ENCODE data around the gene EIF4EBP2.

DNA sequence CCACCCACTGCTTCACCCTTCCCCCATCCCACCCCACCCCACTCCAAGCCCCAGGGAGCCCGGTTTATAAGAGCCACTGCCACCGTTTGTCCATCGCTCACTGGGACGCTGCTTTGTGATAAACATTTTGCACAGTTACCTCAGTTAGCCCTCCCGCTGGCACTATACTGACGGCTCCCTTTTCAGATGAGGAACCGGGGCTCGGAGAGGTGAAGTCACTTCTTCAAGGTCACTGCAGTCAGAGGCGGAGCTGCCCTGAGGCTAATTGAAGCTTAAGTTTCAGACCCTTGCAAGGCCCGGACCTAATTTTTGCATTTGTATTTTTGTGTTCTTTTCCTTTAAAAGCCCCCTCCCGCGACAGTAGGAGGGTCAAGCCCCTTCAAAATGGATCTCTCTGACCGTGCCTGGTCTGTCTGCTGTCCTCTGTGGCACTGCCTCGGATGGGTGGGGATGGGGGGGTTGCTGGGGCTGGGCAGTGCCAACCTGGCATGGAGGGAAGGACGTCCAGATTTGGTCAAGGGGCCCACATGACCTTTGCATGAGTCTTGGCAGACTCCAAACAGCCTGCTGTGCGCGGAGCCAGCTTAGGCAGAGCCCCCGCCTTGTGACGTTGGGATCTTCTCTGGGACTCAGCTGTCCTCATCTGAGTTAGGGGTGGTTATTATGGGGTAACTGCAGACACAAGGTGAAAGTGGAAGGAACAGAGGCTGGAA, 55.3 kb downstream of the EIF4EBP2 start:
- TF ChIP-seq CTCF (IDR thresholded peaks at IDR 0.05) (no peak), POLR2A (IDR thresholded peaks at IDR 0.05) (no peak)

All from thyroid gland (tissue), 4 donors.